ENCODE results near the gene SPATC1L.

SPATC1L gene

GRCh38 chr21:46159841-46160656, 24.2 kb downstream of the SPATC1L start:
- DNase-seq, result no peak

- no peak for DNase-seq
These were observed 24.9 kb downstream of the SPATC1L start for GRCh38 chr21:46159390-46159789.

- DNase-seq, result no peak
These were observed 25.5 kb downstream of the SPATC1L start for GRCh38 chr21:46158666-46159300.

- no peak for DNase-seq
These were observed 26.2 kb downstream of the SPATC1L start for GRCh38 chr21:46157987-46158451.

- no peak for DNase-seq
These were observed 26.8 kb downstream of the SPATC1L start for GRCh38 chr21:46157396-46157986.

DNA sequence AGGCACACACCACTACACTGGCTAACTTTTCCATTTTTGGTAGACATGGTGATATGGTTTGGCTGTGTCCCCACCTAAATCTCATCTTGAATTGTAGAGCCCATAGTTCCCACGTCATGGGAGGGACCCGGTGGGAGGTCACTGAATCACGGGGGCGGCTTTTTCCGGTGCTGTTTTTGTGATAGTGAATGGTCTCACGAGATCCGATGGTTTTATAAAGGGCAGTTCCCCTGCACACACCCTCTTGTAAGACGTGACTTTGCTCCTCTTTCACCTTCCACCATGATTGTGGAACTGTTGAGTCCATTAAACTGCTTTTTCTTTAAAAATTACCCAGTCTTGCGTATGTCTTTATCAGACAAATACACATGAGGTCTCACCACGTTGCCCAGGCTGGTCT, 27.6 kb downstream of the SPATC1L start:
- DNase-seq, result no peak

DNA sequence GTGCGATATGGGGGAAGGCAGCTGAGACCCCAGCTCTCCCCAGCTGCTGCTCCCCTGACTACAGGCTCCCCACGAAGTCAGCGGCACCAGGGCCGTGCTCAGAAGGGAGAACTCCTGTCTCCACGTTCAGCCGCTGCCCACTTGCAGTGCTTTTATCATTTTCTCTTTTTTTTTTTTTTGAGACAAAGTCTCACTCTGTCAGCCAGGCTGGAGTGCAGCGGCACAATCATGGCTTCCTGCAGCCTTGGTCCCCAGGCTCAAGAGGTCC, 27.9 kb downstream of the SPATC1L start:
- DNase-seq, result no peak

- no peak for DNase-seq
These were observed 28.5 kb downstream of the SPATC1L start, which contains the start of gene FTCD for GRCh38 chr21:46155514-46156377. Gene FTCD, minus strand, starts transcription at chr21:46155579. Its CDS starts 56 bp downstream, at chr21:46155523.

- DNase-seq, result no peak
These were observed 29.2 kb downstream of the SPATC1L start for GRCh38 chr21:46154955-46155513.

- no peak for DNase-seq
These were observed 29.9 kb downstream of the SPATC1L start for GRCh38 chr21:46154155-46154954.

DNA sequence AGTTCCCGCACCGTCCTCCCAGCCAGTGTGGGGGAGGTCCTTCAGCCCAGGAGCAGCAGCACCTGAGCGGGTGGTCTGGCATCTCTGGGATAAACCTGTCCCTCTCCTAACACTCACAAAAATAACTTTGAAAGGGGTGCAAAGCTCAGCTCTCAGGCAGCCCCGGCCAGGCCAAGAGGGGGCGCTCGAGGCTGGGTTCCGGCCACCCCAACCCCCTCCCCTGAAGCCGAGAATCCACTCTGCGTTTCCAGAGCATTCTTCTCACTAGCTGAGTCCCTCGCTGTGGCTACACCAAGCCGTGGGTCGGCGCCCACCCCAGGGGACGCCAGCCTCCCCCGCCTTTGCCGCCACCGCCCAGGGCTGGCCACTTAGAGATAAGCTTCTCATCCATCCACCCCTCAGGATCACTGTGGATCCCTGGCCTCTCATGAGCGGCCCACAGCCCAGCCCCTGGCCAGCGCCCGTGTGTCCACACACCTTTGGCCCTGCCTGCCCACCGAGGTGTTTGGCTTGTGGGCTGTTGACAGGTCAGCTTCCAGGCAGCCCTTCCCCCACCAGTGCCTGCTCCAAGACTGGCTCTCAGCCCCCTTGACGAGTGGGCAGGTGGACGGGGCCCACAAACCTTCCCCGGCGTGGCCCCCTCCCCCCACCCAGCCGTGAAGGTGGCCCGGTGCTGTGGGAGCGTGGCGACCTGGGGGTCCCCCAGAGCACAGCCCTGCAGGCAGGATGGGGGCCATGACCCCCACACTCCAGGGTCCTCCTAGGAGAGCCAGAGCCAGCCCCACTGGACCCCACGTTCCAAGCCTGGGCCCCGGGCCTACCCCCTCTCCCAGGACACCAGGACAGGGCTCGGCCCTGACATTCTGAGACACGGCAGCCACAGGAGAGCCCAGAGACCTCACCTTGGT, 30.8 kb downstream of the SPATC1L start:
- DNase-seq, result no peak

DNA sequence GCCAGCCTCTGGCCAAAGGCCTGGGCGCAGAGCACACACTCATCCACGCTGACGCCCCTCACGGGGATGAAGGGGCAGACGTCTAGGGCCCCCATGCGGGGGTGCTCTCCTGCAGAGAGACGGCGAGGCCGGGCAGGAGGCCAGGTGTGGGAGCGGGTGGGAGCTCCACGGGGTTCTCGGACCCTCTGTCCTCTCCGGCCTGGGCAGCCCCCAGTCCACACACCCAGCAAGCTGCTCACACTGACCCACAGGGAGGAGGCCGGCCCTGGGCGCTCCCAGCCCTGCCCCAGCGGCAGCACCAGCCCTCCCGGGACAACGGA, 31.4 kb downstream of the SPATC1L start:
- DNase-seq, result no peak

- no peak for DNase-seq
These were observed 32.0 kb downstream of the SPATC1L start for GRCh38 chr21:46151989-46152926.

DNA sequence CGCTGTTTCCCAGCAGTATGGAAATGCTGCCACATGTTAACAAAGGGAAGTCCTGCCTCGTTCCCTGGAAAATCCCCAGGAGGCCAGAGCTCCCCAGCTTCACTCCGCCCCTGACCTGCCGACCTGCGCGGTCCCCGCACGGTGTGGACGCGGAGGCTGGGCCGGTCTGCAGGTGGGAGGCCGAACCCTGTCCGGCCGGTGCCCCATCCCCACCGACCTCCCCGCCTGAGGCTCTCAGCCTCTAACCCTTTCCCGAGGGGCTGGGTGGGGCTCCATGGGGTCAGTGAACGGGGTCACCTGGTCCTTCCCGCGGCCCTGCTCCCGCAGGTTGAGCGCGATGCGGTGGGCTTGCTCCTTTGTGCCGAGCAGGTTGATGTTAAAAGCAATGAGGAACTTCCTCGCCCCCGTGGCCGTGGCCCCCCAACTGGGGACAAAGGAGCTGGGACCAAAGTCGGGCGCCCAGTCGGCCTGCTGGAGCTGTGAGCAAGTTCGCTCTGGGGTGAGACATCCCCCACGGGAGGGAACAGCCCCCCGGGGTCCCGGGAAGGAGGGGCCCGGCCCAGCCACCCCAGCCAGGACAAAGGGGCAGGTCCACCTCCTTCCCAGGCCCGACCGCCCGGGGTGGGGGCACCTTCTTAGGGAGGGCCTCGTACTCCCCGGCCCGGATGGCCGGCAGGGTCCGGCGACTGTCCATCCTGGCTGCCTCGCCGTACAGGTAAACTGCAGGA, 32.8 kb downstream of the SPATC1L start:
- DNase-seq, result no peak

- DNase-seq, result no peak
These were observed 33.7 kb downstream of the SPATC1L start for GRCh38 chr21:46150491-46151121.

DNA sequence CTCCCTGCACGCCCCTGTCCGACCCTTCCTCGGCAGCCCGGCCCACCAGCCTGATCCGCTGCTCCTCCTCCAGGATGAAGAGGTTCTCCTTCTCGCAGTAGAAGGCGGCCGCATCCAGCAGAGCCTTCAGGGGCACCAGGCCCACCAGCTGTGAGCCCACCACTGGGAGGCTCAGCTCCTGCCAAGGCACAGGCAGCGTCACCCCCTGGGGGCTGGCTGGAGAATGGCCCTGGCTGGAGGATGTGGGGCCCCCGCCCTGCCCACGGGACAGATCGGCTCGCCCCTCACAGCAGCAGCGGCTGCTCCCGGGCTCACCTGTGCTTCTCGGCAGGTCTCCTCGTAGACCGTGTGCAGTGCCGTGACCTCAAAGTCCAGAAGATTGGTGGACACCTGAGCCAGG, 34.2 kb downstream of the SPATC1L start:
- no peak for DNase-seq

GRCh38 chr21:46149205-46149901, 34.9 kb downstream of the SPATC1L start:
- no peak for DNase-seq

DNA sequence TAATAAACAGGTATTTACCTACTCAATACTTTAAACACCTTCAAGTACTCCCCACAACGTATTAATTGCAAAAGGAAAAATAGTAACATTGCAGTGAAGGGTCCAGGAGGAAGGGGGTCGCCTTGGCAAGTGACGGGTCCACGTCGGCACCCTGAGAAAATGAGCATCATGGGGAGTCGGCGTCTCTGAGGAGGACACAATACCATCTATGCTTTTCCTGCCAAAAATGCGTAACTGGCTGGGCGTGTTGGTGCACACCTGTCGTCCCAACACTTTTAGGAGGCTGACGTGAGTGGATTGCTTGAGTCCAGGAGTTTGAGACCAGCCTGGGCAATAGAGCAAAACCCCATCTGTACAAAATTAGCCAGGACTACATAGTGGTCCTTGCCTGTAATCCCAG, 36.2 kb downstream of the SPATC1L start:
- DNase-seq, result no peak
